ENCODE data around the gene SNX19.

DNA sequence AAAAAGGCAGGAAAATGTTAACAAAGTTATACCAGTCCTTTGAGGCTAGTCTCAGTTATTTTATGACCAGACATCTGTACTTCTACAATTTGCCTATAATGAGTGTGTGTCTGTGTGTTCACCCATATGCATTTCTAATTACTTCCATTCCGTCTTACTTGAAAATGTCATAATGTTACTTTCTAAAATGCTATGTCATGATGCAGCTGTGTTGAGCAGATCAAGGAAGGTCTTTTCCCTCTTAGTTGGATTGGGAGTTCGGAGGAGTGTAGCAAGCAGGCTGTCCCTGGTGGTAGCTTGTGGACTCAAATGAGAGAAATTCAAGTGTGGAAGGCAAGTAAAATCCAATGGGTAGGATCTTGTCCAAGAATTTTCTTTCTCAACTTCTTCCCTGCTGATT, 3.0 kb downstream of the SNX19 start:
- no peak for TF ChIP-seq CTCF (IDR thresholded peaks at IDR 0.05; ENCODE audit: low read depth, low read length)
- TF ChIP-seq EZH2phosphoT487 (IDR thresholded peaks at IDR 0.05; ENCODE audit: low read depth) = no peak

All from OCI-LY3 (cell line).